ENCODE measurements around the gene AIP. TPM values are rescaled to one million over a fixed set of nuclear protein-coding genes. Genes with fewer than 3 reads are reported as not detected.
"Not testable (repeated sequence)": the region's sequence is repeated elsewhere in the genome, so short reads cannot be mapped to it uniquely, and the experiment has no call there.

Gene AIP
- total and polyA plus RNA-seq, 3 donors from 2014 or later: 34.6 to 61.7 (median 60.7) TPM

DNA sequence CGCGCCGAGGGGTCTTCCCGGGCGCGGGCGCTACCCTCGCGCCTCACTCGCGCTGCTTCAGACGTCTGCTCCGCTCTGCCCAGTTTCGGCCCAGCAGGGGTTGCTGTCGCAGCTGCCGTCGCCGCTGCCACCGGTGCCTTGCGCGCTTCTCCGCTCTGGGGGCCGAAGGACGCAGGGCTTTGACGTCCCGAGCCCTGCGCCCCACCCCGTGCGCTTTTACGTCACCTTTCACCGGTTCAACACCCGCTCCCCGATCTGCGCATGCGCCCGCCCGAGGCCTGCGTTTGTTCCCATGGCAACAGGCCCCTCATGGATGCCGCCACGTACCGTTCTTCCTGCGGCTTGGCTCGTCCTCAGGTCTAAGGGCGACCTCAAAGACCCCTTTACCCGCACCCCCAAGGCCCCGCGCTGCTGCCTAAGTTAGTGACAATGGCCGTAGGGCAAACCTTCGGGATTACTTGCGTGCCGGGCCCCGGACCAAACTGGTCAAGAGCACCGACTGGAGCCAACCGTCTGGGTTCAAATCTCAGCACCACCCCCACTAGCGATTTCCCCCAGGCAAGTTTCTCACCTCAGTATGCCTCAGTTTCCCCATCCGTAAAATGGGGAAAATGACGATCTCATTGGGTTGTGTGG, 25.8 kb downstream of the AIP start:
- DNase-seq: peak; percentile 99
- Histone ChIP-seq H3K9me3 (no peaks in the 10 kb centered on the region), H3K36me3 (ENCODE audit: low read depth, missing control alignments) (no peaks in the 10 kb centered on the region), H3K4me3 (peak overlapping the region; percentile 74 to 82), H3K27ac (peak overlapping the region; percentile 95 to 97), H3K27me3 (no peaks in the 10 kb centered on the region), H3K4me1 (peaks cover 21% of the 10 kb centered on the region)
- WGBS, 2 donors: 0 to 1% methylated on average over 30 to 57 of the region's 57 CpGs
- TF ChIP-seq, protein P1, sequence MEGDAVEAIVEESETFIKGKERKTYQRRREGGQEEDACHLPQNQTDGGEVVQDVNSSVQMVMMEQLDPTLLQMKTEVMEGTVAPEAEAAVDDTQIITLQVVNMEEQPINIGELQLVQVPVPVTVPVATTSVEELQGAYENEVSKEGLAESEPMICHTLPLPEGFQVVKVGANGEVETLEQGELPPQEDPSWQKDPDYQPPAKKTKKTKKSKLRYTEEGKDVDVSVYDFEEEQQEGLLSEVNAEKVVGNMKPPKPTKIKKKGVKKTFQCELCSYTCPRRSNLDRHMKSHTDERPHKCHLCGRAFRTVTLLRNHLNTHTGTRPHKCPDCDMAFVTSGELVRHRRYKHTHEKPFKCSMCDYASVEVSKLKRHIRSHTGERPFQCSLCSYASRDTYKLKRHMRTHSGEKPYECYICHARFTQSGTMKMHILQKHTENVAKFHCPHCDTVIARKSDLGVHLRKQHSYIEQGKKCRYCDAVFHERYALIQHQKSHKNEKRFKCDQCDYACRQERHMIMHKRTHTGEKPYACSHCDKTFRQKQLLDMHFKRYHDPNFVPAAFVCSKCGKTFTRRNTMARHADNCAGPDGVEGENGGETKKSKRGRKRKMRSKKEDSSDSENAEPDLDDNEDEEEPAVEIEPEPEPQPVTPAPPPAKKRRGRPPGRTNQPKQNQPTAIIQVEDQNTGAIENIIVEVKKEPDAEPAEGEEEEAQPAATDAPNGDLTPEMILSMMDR (IDR thresholded peaks at IDR 0.05): peak in 1 of 3 experiments; percentile 16
- no peak for TF ChIP-seq POLR2A (IDR thresholded peaks at IDR 0.05)
- intact Hi-C loops (cut with DNase I; ENCODE audit: low total_unique reads): no loop called here

DNA sequence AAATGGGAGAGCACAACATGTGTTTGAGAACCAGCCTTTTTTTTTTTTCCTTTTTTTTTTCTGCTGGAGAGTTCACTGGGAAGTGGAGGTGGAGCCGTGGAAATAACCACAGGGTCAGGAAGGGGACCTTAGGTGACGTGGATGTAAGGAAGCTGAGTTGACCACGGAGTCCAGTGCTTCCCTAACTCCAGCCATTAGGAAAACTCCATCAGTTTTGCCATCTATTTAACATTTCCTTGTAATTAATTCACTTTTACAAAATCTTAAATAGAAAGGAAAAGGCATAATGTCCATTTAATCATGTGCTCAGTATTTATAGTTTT, 27.2 kb downstream of the AIP start:
- no peaks in the 10 kb centered on the region for H3K36me3 ChIP-seq (ENCODE audit: low read depth, missing control alignments)
- 46 to 61% methylated on average over 3 of the region's 3 CpGs for WGBS, 2 donors
- no peaks in the 10 kb centered on the region for H3K9me3 ChIP-seq

DNA sequence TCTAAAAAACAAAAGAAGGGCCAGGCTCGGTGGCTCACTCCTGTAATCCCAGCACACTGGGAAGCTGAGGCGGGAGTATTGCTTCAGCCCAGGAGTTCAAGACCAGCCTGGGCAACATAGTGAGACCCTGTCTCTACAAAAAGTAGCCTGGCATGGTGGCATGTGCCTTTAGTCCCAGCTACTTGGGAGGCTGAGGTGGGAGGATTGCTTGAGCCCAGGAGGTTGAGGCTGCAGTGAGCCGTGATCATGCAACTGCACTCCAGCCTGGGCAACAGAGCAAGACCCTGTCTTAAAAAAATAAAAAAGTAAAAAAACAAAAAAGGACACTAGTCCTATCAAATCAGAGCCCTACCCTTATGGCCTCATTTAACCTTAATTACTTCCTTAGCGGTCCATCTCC, 28.7 kb downstream of the AIP start:
- H3K36me3 ChIP-seq (ENCODE audit: low read depth, missing control alignments); H3K27ac ChIP-seq; DNase-seq; H3K9me3 ChIP-seq; intact Hi-C loops (cut with DNase I; ENCODE audit: low total_unique reads); H3K4me1 ChIP-seq; H3K4me3 ChIP-seq; H3K27me3 ChIP-seq: not testable (repeated sequence)
- WGBS, 2 donors: 91 to 95% methylated on average over 3 to 4 of the region's 4 CpGs

More for the DNA sequence above, 27.2 kb downstream of the AIP start:
- no peak for DNase-seq
- no peak overlapping the region for H3K27ac ChIP-seq
- intact Hi-C loops (cut with DNase I; ENCODE audit: low total_unique reads): no loop called here
- TF ChIP-seq POLR2A (IDR thresholded peaks at IDR 0.05): no peak
- TF ChIP-seq, protein P1 (IDR thresholded peaks at IDR 0.05): no peak
- no peaks in the 10 kb centered on the region for H3K27me3 ChIP-seq
- H3K4me3 ChIP-seq: no peak overlapping the region
- H3K4me1 ChIP-seq: peaks cover 21% of the 10 kb centered on the region

DNA sequence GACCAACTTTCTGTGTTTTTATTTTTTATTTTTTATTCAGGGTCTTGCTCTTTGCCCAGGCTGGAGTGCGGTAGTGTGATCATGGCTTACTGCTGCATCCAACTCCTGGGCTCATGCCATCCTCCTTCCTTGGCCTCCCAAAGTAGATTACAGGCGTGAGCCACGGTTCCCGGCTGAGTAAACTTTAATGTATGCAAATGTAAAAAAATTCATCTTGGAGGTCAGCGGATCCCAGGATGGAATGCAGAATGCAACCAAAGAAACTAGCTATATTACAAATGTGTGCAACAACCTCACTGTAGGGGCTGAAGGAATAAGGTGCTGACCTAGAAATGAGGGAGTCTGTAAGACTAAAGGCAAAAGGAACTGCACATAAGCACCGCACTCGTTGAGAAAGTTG, 31.3 kb downstream of the AIP start:
- no peaks in the 10 kb centered on the region for H3K4me1 ChIP-seq
- TF ChIP-seq, protein P1 (IDR thresholded peaks at IDR 0.05): no peak
- no peak for TF ChIP-seq POLR2A (IDR thresholded peaks at IDR 0.05)
- no peaks in the 10 kb centered on the region for H3K27me3 ChIP-seq
- DNase-seq: no peak
- H3K9me3 ChIP-seq: no peaks in the 10 kb centered on the region
- H3K27ac ChIP-seq: no peak overlapping the region
- no peak overlapping the region for H3K4me3 ChIP-seq
- intact Hi-C loops (cut with DNase I; ENCODE audit: low total_unique reads): no loop called here
- no peaks in the 10 kb centered on the region for H3K36me3 ChIP-seq (ENCODE audit: low read depth, missing control alignments)
- WGBS, 2 donors: 67 to 69% methylated on average over 7 of the region's 7 CpGs

DNA sequence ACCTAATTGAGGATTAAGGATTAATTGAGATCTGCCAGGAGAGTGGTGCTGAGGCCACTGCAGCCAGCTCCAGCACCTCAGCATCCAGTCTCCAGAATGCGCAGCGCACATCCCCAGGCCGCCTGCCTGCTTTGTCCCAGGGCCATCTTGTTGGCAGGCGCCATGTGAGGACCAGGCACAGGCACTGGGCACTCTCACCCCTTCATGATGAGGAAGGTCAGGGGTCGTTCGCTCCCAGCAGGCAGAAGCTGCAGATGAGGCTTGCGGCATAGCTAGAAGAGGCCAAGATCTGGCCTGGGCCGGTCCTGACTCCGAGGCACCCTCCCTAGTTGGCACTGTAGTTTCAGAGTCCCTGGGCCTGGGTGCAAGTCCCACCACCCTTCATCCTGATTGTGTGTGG, 34.0 kb downstream of the AIP start:
- Histone ChIP-seq H3K27ac (no peak overlapping the region), H3K36me3 (ENCODE audit: low read depth, missing control alignments) (no peaks in the 10 kb centered on the region), H3K4me3 (no peak overlapping the region), H3K27me3 (no peaks in the 10 kb centered on the region), H3K9me3 (no peaks in the 10 kb centered on the region), H3K4me1 (no peaks in the 10 kb centered on the region)
- intact Hi-C loops (cut with DNase I; ENCODE audit: low total_unique reads): no loop called here
- DNase-seq: no peak
- TF ChIP-seq, protein P1 (IDR thresholded peaks at IDR 0.05): no peak
- TF ChIP-seq POLR2A (IDR thresholded peaks at IDR 0.05): no peak
- 94% methylated on average over 9 of the region's 9 CpGs; no CpG with 5 or more reads in 1 of the 2 donors for WGBS, 2 donors

Measured in testis (tissue), 3 donors.